Tongue (tissue), 2 donors: ENCODE data around the gene ACOT11. TPM values are rescaled to one million over a fixed set of nuclear protein-coding genes. Genes with fewer than 3 reads are reported as not detected.
A peak's percentile ranks its signal among the peaks of the same experiment; 100 is the strongest.
"Not testable (repeated sequence)": the region's sequence is repeated elsewhere in the genome, so short reads cannot be mapped to it uniquely, and the experiment has no call there.

Source experiments
- DNase-seq: peaks from one replicate; pipeline ENCODE4 v3.0.0-alpha.2; 2015
- total RNA-seq: library from RNA; depleted of rRNA; stranded (reverse); fragments of >200 nt; gene quantifications from one replicate; pipeline ENCODE4 v1.2.3, GENCODE V29; 2014

ACOT11 gene
- 18.2 TPM for total RNA-seq

- peak; percentile 98 for DNase-seq
These were observed at the start of gene ACOT11 for GRCh38 chr1:54547601-54548388. ACOT11 (plus strand) TSS chr1:54548228; CDS start chr1:54548310, 82 bp downstream.

DNA sequence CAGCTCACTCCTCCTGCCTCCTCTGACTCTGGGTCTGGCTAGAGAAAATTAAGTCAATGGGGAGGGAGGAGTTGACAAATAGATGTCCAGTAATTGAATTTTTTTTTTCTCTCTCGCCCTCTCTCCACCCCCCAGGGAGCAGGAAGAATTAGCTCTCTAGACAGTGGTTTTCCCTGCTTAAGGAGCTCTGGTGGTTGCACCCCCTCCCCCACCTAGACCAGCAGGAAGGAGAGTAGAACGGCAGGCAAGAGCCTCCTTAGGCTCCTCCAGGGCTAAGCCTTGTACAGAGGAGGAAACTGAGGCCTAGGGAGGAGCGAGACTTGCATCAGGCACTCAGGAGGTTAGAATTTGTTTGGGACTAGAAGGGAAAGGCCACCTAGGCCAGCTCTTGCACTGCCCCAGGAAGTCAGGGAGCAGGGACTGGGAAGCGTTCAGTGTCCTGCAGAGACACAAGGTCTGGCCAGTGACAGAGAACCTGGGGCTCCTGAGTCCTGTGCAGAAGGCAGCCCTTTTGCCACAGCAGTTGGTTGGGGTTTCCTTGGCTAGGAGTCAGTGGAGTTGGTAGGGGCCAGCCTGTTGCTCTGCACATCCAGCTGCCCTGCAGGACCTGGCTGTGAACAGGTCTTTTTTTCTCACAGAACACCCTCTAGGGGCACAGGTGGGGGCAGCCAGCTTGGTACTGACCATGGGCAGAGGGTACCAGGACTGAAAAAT, 49.5 kb upstream of the ACOT11 start:
- no peak for DNase-seq

- no peak for DNase-seq
These were observed 49.0 kb upstream of the ACOT11 start for GRCh38 chr1:54499097-54499359.

- DNase-seq = peak; percentile 69
These were observed 48.5 kb upstream of the ACOT11 start for GRCh38 chr1:54499360-54500106.

GRCh38 chr1:54500107-54500431, 48.0 kb upstream of the ACOT11 start:
- DNase-seq = no peak

DNA sequence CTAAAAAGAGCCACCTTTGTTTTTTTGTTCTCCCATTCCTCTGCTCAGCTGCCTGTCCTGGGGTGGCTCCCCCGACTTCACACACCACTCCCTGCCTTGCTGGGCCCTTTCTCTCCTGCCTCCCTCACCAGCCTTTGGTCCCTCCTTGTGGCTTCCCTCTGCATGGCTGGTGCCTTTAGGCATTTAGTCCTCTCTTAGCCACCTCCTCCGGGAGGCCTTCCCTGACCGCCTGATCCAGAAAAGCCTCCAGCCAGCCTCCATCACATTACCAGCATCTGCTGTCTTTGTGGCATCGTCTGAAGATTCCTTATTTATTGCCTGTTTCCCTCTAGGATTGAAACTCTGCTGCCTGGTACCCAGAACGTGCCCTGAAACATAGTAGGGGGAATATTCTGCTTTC, 46.2 kb upstream of the ACOT11 start:
- no peak for DNase-seq

DNA sequence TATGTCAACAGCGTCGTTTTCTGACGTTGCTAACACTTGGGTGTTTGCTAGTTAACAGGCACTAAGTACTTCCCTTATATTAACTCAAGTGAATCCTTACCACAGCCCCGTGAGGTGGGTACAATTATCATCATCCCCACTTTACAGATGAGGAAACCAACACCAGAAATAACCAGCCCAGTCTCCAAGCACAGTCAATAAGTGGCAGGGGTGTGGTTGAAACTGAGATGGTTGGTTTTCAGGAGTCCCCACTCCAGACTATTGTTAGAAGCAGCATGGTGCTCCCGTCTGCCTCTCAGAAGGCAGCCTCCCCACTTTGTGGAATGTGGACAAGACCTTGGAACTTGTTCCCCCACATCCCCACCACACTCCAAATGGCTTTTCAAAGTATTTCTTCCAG, 45.7 kb upstream of the ACOT11 start:
- no peak for DNase-seq

DNA sequence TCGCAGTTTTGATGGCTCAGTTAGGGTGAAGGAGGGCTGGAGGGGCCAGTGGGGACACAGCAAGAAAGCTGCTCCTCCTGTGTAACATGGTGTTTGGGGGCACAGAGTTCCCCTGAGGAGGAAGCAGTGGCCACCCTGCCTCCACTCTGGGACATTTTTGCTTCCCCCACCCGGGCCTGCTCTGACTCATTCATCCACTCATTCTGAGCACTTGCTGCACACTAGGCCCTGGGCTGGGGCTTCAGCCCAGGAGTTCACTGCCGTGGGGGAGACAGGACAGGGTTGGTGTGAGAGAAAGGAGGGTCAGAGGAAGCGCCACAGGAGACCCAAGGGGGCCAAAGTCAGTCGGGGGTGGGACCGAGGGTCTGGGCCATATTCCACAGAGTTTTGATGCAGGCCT, 41.4 kb upstream of the ACOT11 start:
- DNase-seq = no peak

DNA sequence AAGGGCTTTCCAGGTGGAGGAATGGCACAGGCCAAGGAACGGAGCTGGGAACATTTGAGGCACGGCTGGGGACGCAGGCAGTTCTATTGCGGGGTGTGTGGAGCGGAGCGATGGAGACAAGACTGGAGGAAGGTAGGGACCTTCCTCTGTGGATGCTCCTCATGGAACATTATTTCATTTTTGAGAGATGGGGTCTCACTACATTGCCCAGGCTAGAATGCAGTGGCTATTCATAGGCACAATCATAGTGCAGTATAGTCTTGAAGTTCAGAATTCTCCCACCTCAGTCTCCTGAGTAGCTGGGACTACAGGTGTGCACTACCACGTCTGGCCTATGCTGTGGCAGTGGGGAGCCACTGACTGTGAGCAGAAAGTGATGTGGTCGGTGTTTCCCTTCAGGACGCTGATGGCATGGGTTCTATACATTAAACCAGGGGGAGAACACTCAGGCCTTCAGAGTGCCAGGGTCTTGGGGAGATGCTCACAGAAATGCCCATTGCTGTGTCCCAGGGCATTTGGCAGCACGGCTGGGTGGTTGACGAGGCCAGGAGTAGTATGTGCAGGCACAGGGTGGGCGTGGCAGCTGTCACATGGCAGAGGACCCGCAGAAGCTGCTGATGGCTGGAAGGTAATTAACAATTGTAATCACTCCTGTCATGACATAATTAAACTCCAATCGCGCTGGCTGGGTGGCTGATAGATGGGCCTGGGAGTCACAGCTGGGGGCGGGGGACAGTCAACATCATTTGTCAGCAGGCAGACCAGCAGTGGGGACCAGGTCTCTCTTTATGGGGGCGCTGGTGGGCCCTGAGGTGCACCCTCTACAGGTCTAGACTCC, 40.8 kb upstream of the ACOT11 start:
- no peak for DNase-seq

- DNase-seq = no peak
These were observed 37.2 kb upstream of the ACOT11 start for GRCh38 chr1:54510715-54511270.

DNA sequence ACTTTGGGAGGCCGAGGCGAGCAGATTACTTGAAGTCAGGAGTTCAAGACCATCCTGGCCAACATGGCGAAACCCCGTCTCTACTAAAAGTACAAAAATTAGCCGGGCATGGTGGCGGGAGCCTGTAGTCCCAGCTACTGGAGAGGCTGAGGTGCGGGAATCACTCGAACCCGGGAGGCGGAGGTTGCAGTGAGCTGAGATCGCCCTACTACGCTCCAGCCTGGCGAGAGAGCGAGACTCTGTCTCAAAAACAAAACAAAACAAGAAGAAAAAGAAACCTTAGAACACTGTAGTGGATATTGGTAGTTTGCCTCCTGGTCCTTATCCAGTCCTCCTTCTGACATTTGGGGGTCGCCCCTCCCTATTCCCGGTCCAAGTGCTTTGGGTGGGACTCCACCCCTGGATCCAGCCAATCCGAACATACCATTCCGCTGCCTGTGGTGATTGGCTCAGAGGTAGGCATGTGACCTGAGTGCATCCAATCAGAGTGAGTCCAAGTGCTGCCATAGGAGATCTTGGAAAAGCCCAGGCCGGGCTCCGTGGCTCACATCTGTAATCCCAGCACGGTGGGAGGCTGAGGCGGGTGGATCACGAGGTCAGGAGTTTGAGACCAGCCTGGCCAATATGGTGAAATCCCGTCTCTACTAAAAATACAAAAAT, 34.0 kb upstream of the ACOT11 start:
- not testable (repeated sequence) for DNase-seq

GRCh38 chr1:54516249-54516920, 31.6 kb upstream of the ACOT11 start:
- DNase-seq = no peak

DNA sequence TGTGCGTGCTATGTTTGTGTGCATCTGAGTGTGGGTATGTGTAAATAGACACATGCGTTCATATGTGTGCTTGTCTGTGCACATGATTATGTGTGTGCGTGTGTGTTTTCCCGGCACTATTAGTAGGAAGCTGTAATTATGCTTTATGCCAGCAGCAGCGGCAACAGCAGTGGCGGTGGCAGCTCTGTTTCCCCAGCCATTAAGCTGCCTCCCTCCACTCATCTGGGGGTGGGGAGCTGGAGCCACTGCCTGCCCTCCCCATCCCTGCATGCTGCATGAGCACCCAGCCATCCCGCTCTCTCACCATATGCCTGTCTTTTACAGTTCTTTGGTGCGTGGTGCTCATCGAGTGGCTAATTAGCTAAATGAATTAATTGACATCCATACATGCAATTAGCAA, 30.5 kb upstream of the ACOT11 start:
- DNase-seq = no peak

GRCh38 chr1:54518489-54518888, 29.5 kb upstream of the ACOT11 start:
- no peak for DNase-seq

DNA sequence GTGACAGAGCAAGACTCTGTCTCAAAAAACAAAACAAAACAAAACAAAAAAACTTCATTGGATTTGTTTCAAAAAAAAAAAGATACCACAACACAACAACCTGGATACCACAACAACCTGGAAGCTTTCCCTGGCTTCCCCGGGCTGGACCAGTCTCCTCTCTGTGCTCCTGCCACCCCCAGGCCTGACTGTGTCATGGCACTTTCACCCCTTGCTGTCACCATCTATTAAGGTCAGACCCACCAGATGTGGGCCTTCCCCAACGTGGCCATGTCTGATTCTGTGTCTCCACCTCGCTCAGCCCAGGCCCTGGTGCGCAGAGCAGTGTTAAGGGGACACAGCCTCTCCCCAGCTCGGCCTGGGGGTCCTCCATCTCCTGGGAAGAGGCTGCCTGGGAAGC, 28.3 kb upstream of the ACOT11 start:
- no peak for DNase-seq

- DNase-seq = no peak
These were observed 27.3 kb upstream of the ACOT11 start for GRCh38 chr1:54520631-54521321.

DNA sequence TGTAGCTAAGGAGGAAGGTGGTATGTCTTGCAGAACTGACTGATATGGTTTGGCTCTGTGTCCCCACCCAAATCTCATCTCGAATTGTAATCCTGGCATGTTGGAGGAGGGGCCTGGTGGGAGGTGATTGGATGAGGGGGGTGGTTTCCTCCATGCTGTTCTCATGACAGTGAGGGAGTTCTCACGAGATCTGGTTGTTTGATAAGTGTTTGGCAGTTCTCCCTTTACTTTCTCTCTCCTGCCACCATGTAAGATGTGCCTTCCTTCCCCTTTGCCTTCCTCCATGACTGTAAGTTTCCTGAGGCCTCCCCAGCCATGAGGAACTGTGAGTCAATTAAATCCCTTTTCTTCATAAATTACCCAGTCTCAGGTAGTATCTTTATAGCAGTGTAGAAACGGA, 21.5 kb upstream of the ACOT11 start:
- DNase-seq = not testable (repeated sequence)

DNA sequence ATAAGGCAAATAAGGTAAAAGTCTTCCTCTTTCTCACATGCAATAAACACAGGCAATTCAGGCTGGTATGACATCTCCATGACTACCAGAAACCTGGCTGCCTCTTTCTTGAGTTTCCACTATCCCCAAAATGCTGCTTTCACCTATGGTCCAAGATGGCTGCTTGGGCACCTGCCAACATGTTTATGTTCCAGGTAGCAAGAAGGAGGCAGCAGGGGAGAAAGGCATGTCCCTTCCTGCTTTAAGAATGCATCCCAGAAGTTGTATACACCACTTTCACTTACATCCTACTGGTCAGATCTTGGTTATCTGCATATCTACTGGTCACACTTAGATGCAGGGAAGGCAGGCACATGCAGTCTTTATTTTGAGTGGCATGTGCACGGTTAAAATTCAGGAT, 19.4 kb upstream of the ACOT11 start:
- peak; percentile 14 for DNase-seq

DNA sequence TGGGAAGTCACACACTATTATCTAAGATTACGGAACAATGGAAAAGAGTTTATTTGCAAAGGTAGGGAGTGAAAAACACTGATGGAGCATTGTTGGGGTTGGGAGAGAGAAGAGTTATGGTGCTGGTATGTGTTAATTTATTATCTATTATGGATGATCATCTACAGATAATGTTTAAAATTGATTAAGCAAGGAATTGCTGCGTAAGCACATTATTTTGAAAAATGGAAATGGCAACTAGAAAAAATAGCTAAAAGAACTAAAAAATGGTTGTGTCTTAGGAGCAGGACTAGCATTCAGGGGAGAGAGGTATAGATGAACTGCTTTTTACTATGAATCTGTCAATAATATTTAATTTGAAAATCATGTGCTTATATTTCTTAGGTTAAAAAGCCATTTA, 16.0 kb upstream of the ACOT11 start:
- no peak for DNase-seq

- peak; percentile 34 for DNase-seq
These were observed 11.4 kb upstream of the ACOT11 start for GRCh38 chr1:54536656-54537055.

DNA sequence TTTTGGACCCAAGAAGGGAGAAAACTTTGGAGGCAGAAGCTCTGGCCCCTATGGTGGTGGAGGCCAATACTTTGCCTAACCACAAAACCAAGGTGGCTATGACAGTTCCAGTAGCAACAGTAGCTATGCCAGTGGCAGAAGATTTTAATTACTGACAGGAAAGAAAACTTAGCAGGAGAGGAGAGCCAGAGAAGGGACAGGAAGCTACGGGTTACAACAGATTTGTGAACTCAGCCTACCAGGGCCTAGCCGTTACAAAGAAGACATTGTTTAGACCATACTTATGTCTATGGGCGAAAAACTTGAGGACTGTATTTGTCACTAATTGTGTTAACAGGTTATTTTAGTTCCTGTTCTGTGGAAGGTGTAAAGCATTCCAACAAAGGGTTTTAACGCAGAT, 10.4 kb upstream of the ACOT11 start:
- DNase-seq = no peak
